ENCODE measurements around the gene TTPAL.

Gene TTPAL

GRCh38 chr20:44442298-44443070, 33.2 kb upstream of the TTPAL start:
- DNase-seq (ENCODE audit: low spot score) = no peak

GRCh38 chr20:44445742-44446710, 29.6 kb upstream of the TTPAL start:
- DNase-seq (ENCODE audit: low spot score) = no peak

- DNase-seq (ENCODE audit: low spot score) = no peak
These were observed 27.8 kb upstream of the TTPAL start for GRCh38 chr20:44447827-44448419.

- no peak for DNase-seq (ENCODE audit: low spot score)
These were observed 26.7 kb upstream of the TTPAL start for GRCh38 chr20:44448753-44449546.

GRCh38 chr20:44449864-44450263, 25.8 kb upstream of the TTPAL start:
- DNase-seq (ENCODE audit: low spot score) = no peak

GRCh38 chr20:44450281-44450889, 25.3 kb upstream of the TTPAL start:
- DNase-seq (ENCODE audit: low spot score) = no peak

- no peak for DNase-seq (ENCODE audit: low spot score)
These were observed 24.7 kb upstream of the TTPAL start for GRCh38 chr20:44450903-44451450.

GRCh38 chr20:44454306-44454963, 21.2 kb upstream of the TTPAL start:
- DNase-seq (ENCODE audit: low spot score) = no peak

GRCh38 chr20:44455126-44455525, 20.5 kb upstream of the TTPAL start:
- no peak for DNase-seq (ENCODE audit: low spot score)

GRCh38 chr20:44456611-44457010, 19.1 kb upstream of the TTPAL start:
- no peak for DNase-seq (ENCODE audit: low spot score)

- DNase-seq (ENCODE audit: low spot score) = no peak
These were observed 18.7 kb upstream of the TTPAL start for GRCh38 chr20:44457016-44457415.

GRCh38 chr20:44459271-44459670, 16.4 kb upstream of the TTPAL start:
- DNase-seq (ENCODE audit: low spot score) = no peak

- DNase-seq (ENCODE audit: low spot score) = peak; percentile 18
These were observed 14.9 kb upstream of the TTPAL start for GRCh38 chr20:44460795-44461141.

- no peak for DNase-seq (ENCODE audit: low spot score)
These were observed 14.4 kb upstream of the TTPAL start for GRCh38 chr20:44461142-44461802.

- no peak for DNase-seq (ENCODE audit: low spot score)
These were observed 13.9 kb upstream of the TTPAL start for GRCh38 chr20:44461803-44462174.

- DNase-seq (ENCODE audit: low spot score) = no peak
These were observed 12.2 kb upstream of the TTPAL start for GRCh38 chr20:44463466-44463865.

- DNase-seq (ENCODE audit: low spot score) = no peak
These were observed 11.2 kb upstream of the TTPAL start for GRCh38 chr20:44464514-44464913.

GRCh38 chr20:44465001-44465560, 10.6 kb upstream of the TTPAL start:
- no peak for DNase-seq (ENCODE audit: low spot score)

- no peak for DNase-seq (ENCODE audit: low spot score)
These were observed 8.3 kb upstream of the TTPAL start for GRCh38 chr20:44467289-44467883.
